ENCODE data around the gene DNAH6. TPM values are rescaled to one million over a fixed set of nuclear protein-coding genes. Genes with fewer than 3 reads are reported as not detected.

DNAH6 gene
- total RNA-seq, 4 donors from 2014 or later: 1.00 to 2.9 (median 2.1) TPM

DNA sequence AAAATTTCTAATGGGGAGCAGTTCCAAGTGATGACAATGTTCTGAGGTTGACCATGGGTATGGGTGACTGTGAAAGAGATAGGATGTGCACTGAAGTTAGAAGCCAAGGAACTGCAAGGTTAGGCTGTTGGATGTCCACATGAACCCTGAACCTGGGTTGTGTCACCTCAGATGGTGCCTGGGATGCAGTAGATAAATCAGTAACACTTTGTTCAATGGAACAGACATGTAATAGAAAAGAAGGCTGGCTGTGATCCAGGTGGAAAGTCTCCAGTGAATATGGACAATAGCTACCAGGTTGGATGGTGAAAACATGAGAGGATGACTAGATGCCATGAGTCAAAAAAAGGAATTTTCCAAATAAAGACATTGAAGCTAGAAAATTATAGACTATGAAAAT is 233.1 kb downstream of the DNAH6 start:
- no peak for DNase-seq
- intact Hi-C loops (cut with DNase I; ENCODE audit: low total_unique reads): no loop called here

GRCh38 chr2:84755096-84755495 is 238.8 kb downstream of the DNAH6 start:
- intact Hi-C loops (cut with DNase I; ENCODE audit: low total_unique reads): no loop called here
- no peak overlapping the region for H3K27ac ChIP-seq
- WGBS, 2 donors (ENCODE audit: low coverage in 1 of 2): 68 to 100% methylated on average over 1 of the region's 1 CpG

More for the DNA sequence above, 233.1 kb downstream of the DNAH6 start:
- Histone ChIP-seq H3K27me3 (no peaks in the 10 kb centered on the region), H3K27ac (no peak overlapping the region), H3K9me3 (no peaks in the 10 kb centered on the region), H3K36me3 (no peaks in the 10 kb centered on the region), H3K4me1 (peaks cover 0 to 6% (median 0%) of the 10 kb centered on the region in 4 donors), H3K4me3 (no peak overlapping the region)
- in situ Hi-C loops (cut with MboI; ENCODE audit: low pct_ligation_motif_present in 1 of 4, low pct_unique_long_range_greater_than_20kb in 1 of 4, low sequenced_read_pairs in 3 of 4): no loop called here
- TF ChIP-seq CTCF (IDR thresholded peaks at IDR 0.05) (no peak), POLR2AphosphoS5 (IDR thresholded peaks at IDR 0.05) (no peak), EP300 (IDR thresholded peaks at IDR 0.05; ENCODE audit: low read depth) (no peak), POLR2A (IDR thresholded peaks at IDR 0.05) (no peak)

GRCh38 chr2:84757648-84758047 is 241.3 kb downstream of the DNAH6 start:
- H3K4me1 ChIP-seq: no peaks in the 10 kb centered on the region
- no peak for TF ChIP-seq POLR2AphosphoS5 (IDR thresholded peaks at IDR 0.05)
- TF ChIP-seq EP300 (IDR thresholded peaks at IDR 0.05; ENCODE audit: low read depth): no peak
- no peak for TF ChIP-seq CTCF (IDR thresholded peaks at IDR 0.05)
- TF ChIP-seq POLR2A (IDR thresholded peaks at IDR 0.05): no peak

More at GRCh38 chr2:84755096-84755495, 238.8 kb downstream of the DNAH6 start:
- Histone ChIP-seq H3K4me1 (no peaks in the 10 kb centered on the region), H3K27me3 (no peaks in the 10 kb centered on the region), H3K9me3 (peaks cover 6 to 7% of the 10 kb centered on the region in 2 donors), H3K36me3 (no peaks in the 10 kb centered on the region), H3K4me3 (no peak overlapping the region)
- DNase-seq: no peak
- TF ChIP-seq EP300 (IDR thresholded peaks at IDR 0.05; ENCODE audit: low read depth) (no peak), POLR2AphosphoS5 (IDR thresholded peaks at IDR 0.05) (no peak), CTCF (IDR thresholded peaks at IDR 0.05) (no peak), POLR2A (IDR thresholded peaks at IDR 0.05) (no peak)
- in situ Hi-C loops (cut with MboI; ENCODE audit: low pct_ligation_motif_present in 1 of 4, low pct_unique_long_range_greater_than_20kb in 1 of 4, low sequenced_read_pairs in 3 of 4): no loop called here

GRCh38 chr2:84766791-84767190 is 250.5 kb downstream of the DNAH6 start:
- intact Hi-C loops (cut with DNase I; ENCODE audit: low total_unique reads): no loop called here
- 53 to 76% methylated on average over 2 of the region's 2 CpGs for WGBS, 2 donors (ENCODE audit: low coverage in 1 of 2)

More at GRCh38 chr2:84757648-84758047, 241.3 kb downstream of the DNAH6 start:
- no peak for DNase-seq
- H3K9me3 ChIP-seq: peaks cover 6 to 7% of the 10 kb centered on the region in 2 donors
- intact Hi-C loops (cut with DNase I; ENCODE audit: low total_unique reads): no loop called here
- no peaks in the 10 kb centered on the region for H3K36me3 ChIP-seq
- H3K27me3 ChIP-seq: no peaks in the 10 kb centered on the region
- WGBS, 2 donors (ENCODE audit: low coverage in 1 of 2): 87 to 92% methylated on average over 2 to 3 of the region's 3 CpGs
- no peak overlapping the region for H3K27ac ChIP-seq
- no peak overlapping the region for H3K4me3 ChIP-seq
- in situ Hi-C loops (cut with MboI; ENCODE audit: low pct_ligation_motif_present in 1 of 4, low pct_unique_long_range_greater_than_20kb in 1 of 4, low sequenced_read_pairs in 3 of 4): no loop called here

More at GRCh38 chr2:84766791-84767190, 250.5 kb downstream of the DNAH6 start:
- H3K27ac ChIP-seq: no peak overlapping the region
- in situ Hi-C loops (cut with MboI; ENCODE audit: low pct_ligation_motif_present in 1 of 4, low pct_unique_long_range_greater_than_20kb in 1 of 4, low sequenced_read_pairs in 3 of 4): no loop called here
- no peaks in the 10 kb centered on the region for H3K36me3 ChIP-seq
- H3K4me1 ChIP-seq: peaks cover 0 to 6% (median 0%) of the 10 kb centered on the region in 4 donors
- H3K9me3 ChIP-seq: peaks cover 12 to 15% of the 10 kb centered on the region in 2 donors
- TF ChIP-seq POLR2A (IDR thresholded peaks at IDR 0.05) (no peak), POLR2AphosphoS5 (IDR thresholded peaks at IDR 0.05) (no peak), EP300 (IDR thresholded peaks at IDR 0.05; ENCODE audit: low read depth) (no peak), CTCF (IDR thresholded peaks at IDR 0.05) (no peak)
- no peak overlapping the region for H3K4me3 ChIP-seq
- DNase-seq: no peak
- H3K27me3 ChIP-seq: no peaks in the 10 kb centered on the region

All from transverse colon (tissue), 4 donors.